ENCODE measurements around the gene RNF32. TPM values are rescaled to one million over a fixed set of nuclear protein-coding genes. Genes with fewer than 3 reads are reported as not detected.
"Not testable (repeated sequence)": the region's sequence is repeated elsewhere in the genome, so short reads cannot be mapped to it uniquely, and the experiment has no call there.

RNF32 gene
- total RNA-seq, 1 experiment from 2014 or later: 1.7 TPM

- DNase-seq (ENCODE audit: low read depth): no peak
Measured at GRCh38 chr7:156642306-156643045, 1.9 kb downstream of the RNF32 start.

- DNase-seq (ENCODE audit: low read depth): not testable (repeated sequence)
Measured at GRCh38 chr7:156647330-156647729, 6.8 kb downstream of the RNF32 start.

- peak; percentile 39 for DNase-seq (ENCODE audit: low read depth)
Measured at GRCh38 chr7:156650042-156650441, 9.5 kb downstream of the RNF32 start.

- no peak for DNase-seq (ENCODE audit: low read depth)
Measured at GRCh38 chr7:156651474-156651873, 10.9 kb downstream of the RNF32 start.

GRCh38 chr7:156652886-156653568 is 12.5 kb downstream of the RNF32 start:
- no peak for DNase-seq (ENCODE audit: low read depth)

- no peak for DNase-seq (ENCODE audit: low read depth)
Measured at GRCh38 chr7:156654511-156655234, 14.1 kb downstream of the RNF32 start.

- DNase-seq (ENCODE audit: low read depth): no peak
Measured at GRCh38 chr7:156655251-156655650, 14.7 kb downstream of the RNF32 start.

GRCh38 chr7:156655983-156656382 is 15.4 kb downstream of the RNF32 start:
- no peak for DNase-seq (ENCODE audit: low read depth)

GRCh38 chr7:156656598-156656997 is 16.0 kb downstream of the RNF32 start:
- no peak for DNase-seq (ENCODE audit: low read depth)

- no peak for DNase-seq (ENCODE audit: low read depth)
Measured at GRCh38 chr7:156657681-156658080, 17.1 kb downstream of the RNF32 start.

GRCh38 chr7:156659203-156659602 is 18.6 kb downstream of the RNF32 start:
- no peak for DNase-seq (ENCODE audit: low read depth)

- peak; percentile 21 for DNase-seq (ENCODE audit: low read depth)
Measured at GRCh38 chr7:156659961-156660360, 19.4 kb downstream of the RNF32 start.

GRCh38 chr7:156661637-156662036 is 21.1 kb downstream of the RNF32 start:
- no peak for DNase-seq (ENCODE audit: low read depth)

- DNase-seq (ENCODE audit: low read depth): no peak
Measured at GRCh38 chr7:156662277-156662676, 21.7 kb downstream of the RNF32 start.

- DNase-seq (ENCODE audit: low read depth): no peak
Measured at GRCh38 chr7:156665101-156665500, 24.5 kb downstream of the RNF32 start.

- no peak for DNase-seq (ENCODE audit: low read depth)
Measured at GRCh38 chr7:156666368-156667109, 26.0 kb downstream of the RNF32 start.

GRCh38 chr7:156667110-156667426 is 26.5 kb downstream of the RNF32 start:
- DNase-seq (ENCODE audit: low read depth): no peak

GRCh38 chr7:156668130-156668741 is 27.7 kb downstream of the RNF32 start:
- DNase-seq (ENCODE audit: low read depth): no peak

- DNase-seq (ENCODE audit: low read depth): no peak
Measured at GRCh38 chr7:156669035-156669828, 28.7 kb downstream of the RNF32 start.

- DNase-seq (ENCODE audit: low read depth): no peak
Measured at GRCh38 chr7:156673454-156673853, 32.9 kb downstream of the RNF32 start.

GRCh38 chr7:156673902-156674301 is 33.3 kb downstream of the RNF32 start:
- DNase-seq (ENCODE audit: low read depth): no peak

Measured in RPMI7951 (cell line).